ENCODE results near the gene C1orf21.
A peak's percentile ranks its signal among the peaks of the same experiment; 100 is the strongest.

Gene C1orf21

GRCh38 chr1:184368354-184368753 is 18.5 kb upstream of the C1orf21 start:
- no peak for DNase-seq (ENCODE audit: extremely low read depth, low read depth)
- TF ChIP-seq, protein P1, sequence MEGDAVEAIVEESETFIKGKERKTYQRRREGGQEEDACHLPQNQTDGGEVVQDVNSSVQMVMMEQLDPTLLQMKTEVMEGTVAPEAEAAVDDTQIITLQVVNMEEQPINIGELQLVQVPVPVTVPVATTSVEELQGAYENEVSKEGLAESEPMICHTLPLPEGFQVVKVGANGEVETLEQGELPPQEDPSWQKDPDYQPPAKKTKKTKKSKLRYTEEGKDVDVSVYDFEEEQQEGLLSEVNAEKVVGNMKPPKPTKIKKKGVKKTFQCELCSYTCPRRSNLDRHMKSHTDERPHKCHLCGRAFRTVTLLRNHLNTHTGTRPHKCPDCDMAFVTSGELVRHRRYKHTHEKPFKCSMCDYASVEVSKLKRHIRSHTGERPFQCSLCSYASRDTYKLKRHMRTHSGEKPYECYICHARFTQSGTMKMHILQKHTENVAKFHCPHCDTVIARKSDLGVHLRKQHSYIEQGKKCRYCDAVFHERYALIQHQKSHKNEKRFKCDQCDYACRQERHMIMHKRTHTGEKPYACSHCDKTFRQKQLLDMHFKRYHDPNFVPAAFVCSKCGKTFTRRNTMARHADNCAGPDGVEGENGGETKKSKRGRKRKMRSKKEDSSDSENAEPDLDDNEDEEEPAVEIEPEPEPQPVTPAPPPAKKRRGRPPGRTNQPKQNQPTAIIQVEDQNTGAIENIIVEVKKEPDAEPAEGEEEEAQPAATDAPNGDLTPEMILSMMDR (IDR thresholded peaks at IDR 0.05; ENCODE audit: low read depth, low read length) = no peak

- DNase-seq (ENCODE audit: extremely low read depth, low read depth) = no peak
- TF ChIP-seq, protein P1 (IDR thresholded peaks at IDR 0.05; ENCODE audit: low read depth, low read length) = no peak
Observed at GRCh38 chr1:184370850-184371249, 16.0 kb upstream of the C1orf21 start.

- no peak for DNase-seq (ENCODE audit: extremely low read depth, low read depth)
- TF ChIP-seq, protein P1 (IDR thresholded peaks at IDR 0.05; ENCODE audit: low read depth, low read length) = no peak
Observed at GRCh38 chr1:184373155-184373554, 13.7 kb upstream of the C1orf21 start.

GRCh38 chr1:184376369-184376768 is 10.5 kb upstream of the C1orf21 start:
- no peak for DNase-seq (ENCODE audit: extremely low read depth, low read depth)
- TF ChIP-seq, protein P1 (IDR thresholded peaks at IDR 0.05; ENCODE audit: low read depth, low read length) = no peak

GRCh38 chr1:184379111-184379752 is 7.6 kb upstream of the C1orf21 start:
- TF ChIP-seq, protein P1 (IDR thresholded peaks at IDR 0.05; ENCODE audit: low read depth, low read length) = peak; percentile 4
- DNase-seq (ENCODE audit: extremely low read depth, low read depth) = no peak

DNA sequence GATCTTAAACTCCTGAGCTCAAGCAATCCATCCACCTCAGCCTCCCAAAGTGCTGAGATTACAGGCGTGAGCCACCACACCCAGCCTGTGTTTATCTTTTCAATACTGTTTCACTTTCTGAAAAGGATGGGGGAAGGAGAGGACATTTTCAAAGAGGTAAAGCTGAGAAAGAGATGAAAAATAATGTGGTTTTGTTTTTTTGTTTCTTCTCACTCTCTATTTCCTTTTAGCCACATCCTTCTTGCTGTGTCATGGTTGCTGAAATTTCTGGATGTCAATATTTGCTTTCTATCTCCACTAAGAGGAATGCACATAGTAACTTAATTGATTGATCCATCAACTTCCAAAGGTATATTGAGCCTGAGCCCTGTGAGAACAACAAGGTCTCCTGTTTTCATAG is 6.4 kb upstream of the C1orf21 start:
- no peak for DNase-seq (ENCODE audit: extremely low read depth, low read depth)
- TF ChIP-seq, protein P1 (IDR thresholded peaks at IDR 0.05; ENCODE audit: low read depth, low read length) = no peak

DNA sequence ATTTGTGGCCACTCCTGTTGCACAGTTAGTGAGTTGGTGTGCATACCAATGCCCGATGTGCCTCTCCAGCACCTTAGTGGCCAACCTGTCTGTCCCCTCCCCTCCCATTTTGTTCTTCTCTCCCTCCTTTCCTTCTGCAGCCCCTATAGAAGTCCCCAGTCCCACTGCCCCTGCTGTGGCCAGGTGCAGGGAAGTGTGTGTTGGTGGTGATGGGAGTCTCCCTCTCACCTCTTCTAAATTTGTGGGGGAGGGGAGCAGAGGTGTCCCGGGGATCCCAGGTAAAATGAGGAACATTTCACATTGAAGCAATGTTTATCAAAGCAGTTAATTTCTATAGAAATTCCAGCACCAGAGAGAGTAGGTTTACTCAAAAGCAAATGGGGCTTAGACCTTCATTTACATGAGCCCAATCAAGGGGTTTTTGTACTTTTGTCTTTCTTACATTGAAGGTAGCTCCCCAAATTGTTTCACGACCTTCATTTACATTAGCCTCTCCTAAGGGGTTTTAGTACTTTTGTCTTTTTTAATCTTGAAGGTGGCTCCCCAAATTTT is 3.0 kb upstream of the C1orf21 start:
- DNase-seq (ENCODE audit: extremely low read depth, low read depth) = no peak
- TF ChIP-seq, protein P1 (IDR thresholded peaks at IDR 0.05; ENCODE audit: low read depth, low read length) = no peak
